ENCODE measurements around the gene ZNF609.
A peak's percentile ranks its signal among the peaks of the same experiment; 100 is the strongest.
"Not testable (repeated sequence)": the region's sequence is repeated elsewhere in the genome, so short reads cannot be mapped to it uniquely, and the experiment has no call there.

The ZNF609 gene

DNA sequence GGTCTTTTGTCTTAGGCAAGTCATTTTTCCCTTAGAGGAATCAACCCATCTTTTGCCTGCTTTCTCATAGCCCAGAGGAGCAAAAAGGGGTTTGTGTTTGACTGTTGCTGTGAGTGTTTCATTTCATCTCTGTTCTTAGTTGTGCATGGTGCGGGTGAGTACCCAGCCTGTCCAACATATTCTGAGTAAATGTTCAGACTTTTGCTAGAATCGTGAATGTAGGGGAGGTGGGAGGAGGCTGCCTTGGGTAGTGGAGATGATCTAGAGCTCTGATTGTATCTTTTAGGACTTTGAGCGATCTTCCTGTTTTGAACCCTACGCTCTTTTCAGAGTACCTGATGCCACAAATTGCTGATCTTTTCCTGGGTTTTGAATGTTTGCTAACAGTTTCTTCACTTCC lies 123.1 kb downstream of the ZNF609 start:
- peaks cover 14% of the 10 kb centered on the region for H3K4me1 ChIP-seq (ENCODE audit: control insufficient read depth, insufficient read depth, low read length, unreplicated experiment)
- peaks cover 53% of the 10 kb centered on the region for H3K79me2 ChIP-seq (ENCODE audit: control insufficient read depth, insufficient read depth, low read length, unreplicated experiment)
- no peak overlapping the region for H3K4me3 ChIP-seq (ENCODE audit: low read depth, low read length)

DNA sequence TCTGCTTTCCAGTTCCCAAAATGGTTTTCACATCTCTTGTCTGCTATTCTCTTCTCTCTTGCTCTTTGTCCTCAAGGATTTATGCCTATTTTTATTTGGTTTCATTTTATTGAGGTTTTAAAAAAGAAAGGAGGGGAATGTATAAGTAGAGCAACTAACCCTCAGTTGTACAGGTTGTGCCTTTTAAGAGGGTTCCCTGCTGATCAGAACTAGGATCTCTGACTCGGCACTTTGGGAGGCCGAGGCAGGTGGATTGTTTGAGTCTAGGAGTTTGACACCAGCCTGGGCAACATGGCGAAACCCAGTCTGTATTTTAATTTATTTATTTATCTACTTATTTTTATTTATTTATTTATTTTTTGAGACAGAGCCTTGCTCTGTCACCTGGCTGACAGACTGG lies 123.6 kb downstream of the ZNF609 start:
- Histone ChIP-seq H3K27me3 (ENCODE audit: insufficient read depth, low read length) (no peaks in the 10 kb centered on the region), H3K4me3 (ENCODE audit: low read depth, low read length) (no peak overlapping the region), H3K36me3 (ENCODE audit: insufficient read depth, low read length) (peaks cover 8% of the 10 kb centered on the region), H3K27ac (ENCODE audit: low read depth, low read length) (no peak overlapping the region), H3K4me1 (ENCODE audit: control insufficient read depth, insufficient read depth, low read length, unreplicated experiment) (peaks cover 14% of the 10 kb centered on the region), H2AFZ (ENCODE audit: low read length, unreplicated experiment) (no peak overlapping the region), H3K79me2 (ENCODE audit: control insufficient read depth, insufficient read depth, low read length, unreplicated experiment) (peaks cover 54% of the 10 kb centered on the region)

More for the DNA sequence above, 123.1 kb downstream of the ZNF609 start:
- Histone ChIP-seq H3K36me3 (ENCODE audit: insufficient read depth, low read length) (peaks cover 8% of the 10 kb centered on the region), H3K27me3 (ENCODE audit: insufficient read depth, low read length) (no peaks in the 10 kb centered on the region), H3K27ac (ENCODE audit: low read depth, low read length) (no peak overlapping the region), H2AFZ (ENCODE audit: low read length, unreplicated experiment) (no peak overlapping the region)

DNA sequence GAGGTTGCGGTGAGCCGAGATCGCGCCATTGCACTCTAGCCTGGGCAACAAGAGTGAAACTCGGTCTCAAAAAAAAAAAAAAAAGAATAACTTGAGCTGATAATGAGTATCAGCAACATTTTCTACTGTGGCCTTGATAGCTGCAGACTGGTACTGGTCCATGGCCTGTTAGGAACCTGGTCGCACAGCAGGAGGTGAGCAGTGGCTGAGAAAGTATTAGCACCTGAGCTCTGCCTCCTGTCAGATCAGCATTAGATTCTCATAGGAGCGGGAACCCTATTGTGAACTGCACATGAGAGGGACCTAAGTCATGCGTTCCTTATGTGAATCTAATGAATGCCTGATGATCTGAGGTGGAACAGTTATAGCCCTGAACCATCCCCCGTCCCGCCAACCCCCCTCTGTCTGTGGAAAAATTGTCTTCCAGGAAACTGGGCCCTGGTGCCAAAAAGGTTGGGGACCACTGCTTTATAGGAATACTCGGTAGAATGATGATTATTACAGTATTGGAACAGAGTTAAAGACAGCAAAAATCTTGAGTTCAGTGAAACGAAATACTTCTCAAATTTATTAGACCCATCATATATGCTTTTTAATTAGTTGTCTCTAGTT lies 126.0 kb downstream of the ZNF609 start:
- no peak overlapping the region for H2AFZ ChIP-seq (ENCODE audit: low read length, unreplicated experiment)
- no peaks in the 10 kb centered on the region for H3K27me3 ChIP-seq (ENCODE audit: insufficient read depth, low read length)
- H3K36me3 ChIP-seq (ENCODE audit: insufficient read depth, low read length) = peaks cover 3% of the 10 kb centered on the region
- peaks cover 50% of the 10 kb centered on the region for H3K79me2 ChIP-seq (ENCODE audit: control insufficient read depth, insufficient read depth, low read length, unreplicated experiment)
- H3K4me3 ChIP-seq (ENCODE audit: low read depth, low read length) = no peak overlapping the region
- no peak overlapping the region for H3K27ac ChIP-seq (ENCODE audit: low read depth, low read length)
- peaks cover 14% of the 10 kb centered on the region for H3K4me1 ChIP-seq (ENCODE audit: control insufficient read depth, insufficient read depth, low read length, unreplicated experiment)

DNA sequence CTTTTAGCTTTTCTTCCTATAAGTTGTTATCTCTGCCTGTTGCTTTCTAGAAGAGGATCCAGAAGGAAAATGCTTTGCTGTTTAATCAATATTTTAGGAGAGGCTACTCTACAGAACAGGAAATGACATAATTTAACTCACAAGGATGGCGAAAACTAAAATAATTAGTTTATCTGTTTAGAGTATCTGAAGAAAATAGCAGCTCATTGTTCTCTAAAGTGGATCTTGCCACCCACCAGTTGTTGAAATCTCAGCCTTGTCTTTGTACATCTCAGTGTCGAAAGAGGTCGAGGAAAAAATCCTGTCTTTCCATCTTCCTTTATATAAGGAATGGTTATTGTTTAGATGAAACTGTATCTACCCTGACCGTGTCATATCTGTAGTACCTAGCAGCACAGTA lies 126.6 kb downstream of the ZNF609 start:
- H3K36me3 ChIP-seq (ENCODE audit: insufficient read depth, low read length) = no peaks in the 10 kb centered on the region
- peaks cover 45% of the 10 kb centered on the region for H3K79me2 ChIP-seq (ENCODE audit: control insufficient read depth, insufficient read depth, low read length, unreplicated experiment)
- H2AFZ ChIP-seq (ENCODE audit: low read length, unreplicated experiment) = no peak overlapping the region
- H3K4me3 ChIP-seq (ENCODE audit: low read depth, low read length) = no peak overlapping the region
- H3K27ac ChIP-seq (ENCODE audit: low read depth, low read length) = no peak overlapping the region
- H3K27me3 ChIP-seq (ENCODE audit: insufficient read depth, low read length) = no peaks in the 10 kb centered on the region
- H3K4me1 ChIP-seq (ENCODE audit: control insufficient read depth, insufficient read depth, low read length, unreplicated experiment) = peaks cover 14% of the 10 kb centered on the region

DNA sequence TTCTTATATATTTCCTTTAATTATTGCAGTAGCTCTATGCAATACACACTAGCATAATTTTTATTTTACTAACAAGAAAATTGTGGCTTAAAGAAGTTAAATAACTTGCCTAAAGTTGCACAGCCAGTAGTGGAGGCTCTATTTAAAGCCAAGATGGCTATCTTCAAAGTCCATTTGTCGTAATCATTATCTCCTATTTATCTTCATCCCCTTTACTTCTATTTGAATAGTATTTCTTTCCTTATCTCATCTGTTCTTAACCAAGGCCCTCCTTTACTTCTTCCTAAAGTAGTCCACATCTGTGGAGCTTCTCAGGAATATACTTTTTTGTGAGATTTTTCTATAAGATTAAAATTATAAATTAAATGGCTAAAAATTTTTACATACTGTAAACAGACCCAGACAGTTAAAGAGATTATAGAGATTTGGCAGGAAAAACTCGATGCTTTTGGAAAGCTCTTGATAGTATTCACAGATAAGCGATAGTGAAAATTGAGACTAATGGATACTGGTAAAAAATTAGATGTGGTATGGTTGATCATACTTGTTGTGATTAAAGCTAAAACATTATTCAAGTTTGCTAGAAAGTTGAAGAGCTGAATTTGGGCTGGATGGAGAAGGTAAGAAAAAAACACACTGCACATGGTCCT lies 129.2 kb downstream of the ZNF609 start:
- H2AFZ ChIP-seq (ENCODE audit: low read length, unreplicated experiment) = no peak overlapping the region
- no peaks in the 10 kb centered on the region for H3K27me3 ChIP-seq (ENCODE audit: insufficient read depth, low read length)
- H3K36me3 ChIP-seq (ENCODE audit: insufficient read depth, low read length) = no peaks in the 10 kb centered on the region
- peaks cover 14% of the 10 kb centered on the region for H3K4me1 ChIP-seq (ENCODE audit: control insufficient read depth, insufficient read depth, low read length, unreplicated experiment)
- no peak overlapping the region for H3K27ac ChIP-seq (ENCODE audit: low read depth, low read length)
- H3K79me2 ChIP-seq (ENCODE audit: control insufficient read depth, insufficient read depth, low read length, unreplicated experiment) = peaks cover 44% of the 10 kb centered on the region
- H3K4me3 ChIP-seq (ENCODE audit: low read depth, low read length) = no peak overlapping the region

DNA sequence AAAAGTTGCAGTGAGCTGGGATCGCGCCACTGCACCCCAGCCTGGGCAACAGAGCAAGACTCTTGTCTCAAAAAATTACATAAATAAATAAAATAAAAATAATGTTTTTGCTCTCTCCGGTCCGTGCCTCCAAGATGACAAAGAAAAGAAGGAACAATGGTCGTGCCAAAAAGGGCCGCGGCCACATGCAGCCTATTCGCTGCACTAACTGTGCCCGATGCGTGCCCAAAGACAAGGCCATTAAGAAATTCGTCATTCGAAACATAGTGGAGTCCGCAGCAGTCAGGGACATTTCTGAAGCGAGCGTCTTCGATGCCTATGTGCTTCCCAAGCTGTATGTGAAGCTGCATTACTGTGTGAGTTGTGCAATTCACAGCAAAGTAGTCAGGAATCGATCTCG lies 132.5 kb downstream of the ZNF609 start:
- not testable (repeated sequence) for H3K27me3 ChIP-seq (ENCODE audit: insufficient read depth, low read length); H3K27ac ChIP-seq (ENCODE audit: low read depth, low read length); H2AFZ ChIP-seq (ENCODE audit: low read length, unreplicated experiment); H3K36me3 ChIP-seq (ENCODE audit: insufficient read depth, low read length); H3K4me3 ChIP-seq (ENCODE audit: low read depth, low read length)
- H3K79me2 ChIP-seq (ENCODE audit: control insufficient read depth, insufficient read depth, low read length, unreplicated experiment) = peaks cover 43% of the 10 kb centered on the region
- H3K4me1 ChIP-seq (ENCODE audit: control insufficient read depth, insufficient read depth, low read length, unreplicated experiment) = peaks cover 11% of the 10 kb centered on the region

DNA sequence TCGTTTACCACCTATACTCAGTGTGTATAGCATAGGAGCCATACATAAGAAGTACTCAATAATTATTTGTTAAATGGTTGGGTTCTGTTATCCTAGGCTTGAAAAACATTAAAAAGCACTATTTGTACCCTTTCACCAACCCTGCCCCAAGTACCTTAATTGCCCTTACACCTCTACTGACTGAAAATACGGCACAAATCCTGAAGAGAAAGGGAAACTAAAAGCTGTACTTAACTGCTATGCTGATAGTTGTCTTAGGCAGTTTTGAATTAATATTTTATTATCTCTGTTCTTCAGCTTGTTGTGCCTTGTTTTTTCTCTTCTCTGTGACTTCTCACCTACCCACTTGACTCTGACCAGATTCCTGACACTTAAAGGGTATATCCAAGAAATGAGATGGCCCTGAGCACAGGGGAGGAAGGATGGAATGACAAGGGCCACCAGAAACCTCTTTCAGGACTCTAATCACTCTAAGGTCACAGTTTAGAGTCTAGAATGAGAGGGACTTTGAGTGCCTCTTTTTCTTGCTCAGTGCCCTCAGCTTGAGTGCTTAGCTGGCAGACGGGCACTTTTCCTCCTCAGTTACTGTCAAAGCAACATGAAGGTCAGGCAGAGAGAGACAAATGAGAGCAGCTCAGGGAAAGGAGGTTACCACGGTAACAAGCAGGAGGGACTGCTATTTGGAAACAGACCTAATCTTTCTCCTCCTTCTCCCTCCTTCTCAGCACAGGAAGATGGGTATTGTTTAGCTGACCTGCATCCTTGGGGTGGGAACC lies 136.5 kb downstream of the ZNF609 start:
- Histone ChIP-seq H3K79me2 (ENCODE audit: control insufficient read depth, insufficient read depth, low read length, unreplicated experiment) (peaks cover 41% of the 10 kb centered on the region), H2AFZ (ENCODE audit: low read length, unreplicated experiment) (no peak overlapping the region), H3K36me3 (ENCODE audit: insufficient read depth, low read length) (no peaks in the 10 kb centered on the region), H3K4me1 (ENCODE audit: control insufficient read depth, insufficient read depth, low read length, unreplicated experiment) (peaks cover 19% of the 10 kb centered on the region), H3K27ac (ENCODE audit: low read depth, low read length) (peak overlapping the region; percentile 66), H3K27me3 (ENCODE audit: insufficient read depth, low read length) (no peaks in the 10 kb centered on the region), H3K4me3 (ENCODE audit: low read depth, low read length) (peak overlapping the region; percentile 64)

DNA sequence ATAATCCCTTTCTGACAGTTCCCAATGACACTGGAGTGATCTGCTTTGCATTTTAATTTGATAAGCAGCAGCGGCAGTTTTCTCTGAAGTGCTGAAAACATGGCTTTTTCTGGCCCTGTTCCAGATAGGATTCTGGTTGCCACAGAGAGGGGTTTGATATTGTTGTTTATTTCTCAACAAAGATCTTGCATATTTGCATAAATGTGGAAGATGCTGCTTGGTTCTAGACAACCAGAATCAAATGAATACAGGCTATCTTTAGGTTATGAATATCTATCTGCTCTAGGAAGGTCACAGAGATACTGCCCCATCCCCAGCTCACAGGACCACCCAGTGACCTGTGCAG lies 137.1 kb downstream of the ZNF609 start:
- Histone ChIP-seq H3K79me2 (ENCODE audit: control insufficient read depth, insufficient read depth, low read length, unreplicated experiment) (peaks cover 38% of the 10 kb centered on the region), H3K27me3 (ENCODE audit: insufficient read depth, low read length) (no peaks in the 10 kb centered on the region), H2AFZ (ENCODE audit: low read length, unreplicated experiment) (no peak overlapping the region), H3K36me3 (ENCODE audit: insufficient read depth, low read length) (no peaks in the 10 kb centered on the region), H3K4me3 (ENCODE audit: low read depth, low read length) (0 out of 2 replicates have a peak overlapping the region, but pooled peaks have one; percentile 64), H3K27ac (ENCODE audit: low read depth, low read length) (peak overlapping the region; percentile 66; the same call in 1 of the 2 replicates), H3K4me1 (ENCODE audit: control insufficient read depth, insufficient read depth, low read length, unreplicated experiment) (peaks cover 25% of the 10 kb centered on the region)

DNA sequence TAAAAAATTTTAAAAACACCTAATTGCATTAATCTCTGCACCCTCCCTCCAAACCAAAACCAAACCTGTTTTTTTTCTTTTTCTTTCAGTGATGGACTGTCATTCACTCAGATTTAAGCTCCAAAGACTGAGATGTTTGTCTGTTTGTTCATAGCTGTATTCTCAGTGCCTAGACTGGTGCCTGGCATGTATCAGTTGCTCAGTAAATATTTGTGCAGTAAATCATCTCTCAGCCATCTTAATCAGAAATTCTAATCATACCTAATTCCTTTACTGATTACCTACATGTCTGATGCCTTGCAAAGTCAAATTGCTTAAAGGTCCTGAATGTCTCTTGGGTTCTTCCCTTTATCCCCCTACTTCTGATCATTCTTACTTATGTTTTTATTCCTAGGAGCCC lies 138.8 kb downstream of the ZNF609 start:
- H3K79me2 ChIP-seq (ENCODE audit: control insufficient read depth, insufficient read depth, low read length, unreplicated experiment) = peaks cover 45% of the 10 kb centered on the region
- H3K27ac ChIP-seq (ENCODE audit: low read depth, low read length) = no peak overlapping the region

DNA sequence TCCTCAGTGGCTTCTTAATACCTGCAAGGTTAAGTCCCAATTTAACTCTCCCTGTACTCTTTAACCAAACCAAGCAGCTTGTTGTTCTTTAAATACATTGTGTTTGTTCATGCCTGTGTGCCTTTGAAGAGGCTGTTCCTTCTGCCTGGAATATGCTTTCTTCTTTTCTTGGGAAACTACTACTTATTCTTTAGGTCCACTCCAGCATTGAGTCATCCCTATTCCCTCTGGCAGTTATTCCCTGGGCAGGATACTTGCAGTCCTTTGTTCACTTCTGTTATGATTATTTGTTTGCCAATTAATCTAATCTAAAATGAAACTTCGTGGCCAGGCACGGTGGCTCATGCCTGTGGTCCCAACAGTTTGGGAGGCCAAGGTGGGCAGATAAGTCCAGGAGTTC lies 139.3 kb downstream of the ZNF609 start:
- H3K27me3 ChIP-seq (ENCODE audit: insufficient read depth, low read length) = no peaks in the 10 kb centered on the region
- peaks cover 48% of the 10 kb centered on the region for H3K79me2 ChIP-seq (ENCODE audit: control insufficient read depth, insufficient read depth, low read length, unreplicated experiment)
- H3K36me3 ChIP-seq (ENCODE audit: insufficient read depth, low read length) = no peaks in the 10 kb centered on the region
- H3K27ac ChIP-seq (ENCODE audit: low read depth, low read length) = no peak overlapping the region
- no peak overlapping the region for H2AFZ ChIP-seq (ENCODE audit: low read length, unreplicated experiment)
- H3K4me3 ChIP-seq (ENCODE audit: low read depth, low read length) = no peak overlapping the region
- peaks cover 25% of the 10 kb centered on the region for H3K4me1 ChIP-seq (ENCODE audit: control insufficient read depth, insufficient read depth, low read length, unreplicated experiment)

More for the DNA sequence above, 138.8 kb downstream of the ZNF609 start:
- no peaks in the 10 kb centered on the region for H3K36me3 ChIP-seq (ENCODE audit: insufficient read depth, low read length)
- H3K27me3 ChIP-seq (ENCODE audit: insufficient read depth, low read length) = no peaks in the 10 kb centered on the region
- peaks cover 25% of the 10 kb centered on the region for H3K4me1 ChIP-seq (ENCODE audit: control insufficient read depth, insufficient read depth, low read length, unreplicated experiment)
- no peak overlapping the region for H2AFZ ChIP-seq (ENCODE audit: low read length, unreplicated experiment)
- no peak overlapping the region for H3K4me3 ChIP-seq (ENCODE audit: low read depth, low read length)

All from ACC112 (cell line).